Calu3 (cell line): ENCODE data around the gene MRTO4. TPM values are rescaled to one million over a fixed set of nuclear protein-coding genes. Genes with fewer than 3 reads are reported as not detected.
"Not testable (repeated sequence)": the region's sequence is repeated elsewhere in the genome, so short reads cannot be mapped to it uniquely, and the experiment has no call there.

ENCODE experiments used
- BruUV-seq: library from RNA; stranded (reverse); fragments of 400-500 nt; replicated peaks from 2 replicates; lab custom pipeline; 2021; lab: Mats Ljungman, UMichigan
- CTCF ChIA-PET: fragments of 300-600 bp; sonication (Branson Sonifier 250); formaldehyde crosslinking; loops from one replicate; lab custom pipeline; 2022; ENCODE audit warnings: antibody characterized with exemption; lab: Charles Lee
- DNase-seq: peaks from one replicate; pipeline ENCODE4 v3.0.0; 2022
- H3K27ac Mint-ChIP-seq: one replicate; pipeline ENCODE4 v1.8.0; 2022; ENCODE audit warnings: mixed read lengths; ENCODE audit not compliant: unreplicated experiment
- H3K27me3 Mint-ChIP-seq: one replicate; pipeline ENCODE4 v1.8.0; 2022; ENCODE audit warnings: mixed read lengths; ENCODE audit not compliant: unreplicated experiment
- H3K36me3 Mint-ChIP-seq: one replicate; pipeline ENCODE4 v1.8.0; 2022; ENCODE audit warnings: mild to moderate bottlenecking, moderate library complexity, mixed read lengths; ENCODE audit not compliant: insufficient read depth, unreplicated experiment
- H3K4me1 Mint-ChIP-seq: one replicate; pipeline ENCODE4 v1.8.0; 2022; ENCODE audit warnings: mild to moderate bottlenecking, low read depth, mixed read lengths; ENCODE audit not compliant: unreplicated experiment
- H3K4me3 Mint-ChIP-seq: one replicate; pipeline ENCODE4 v1.8.0; 2022; ENCODE audit warnings: mild to moderate bottlenecking, low read depth, moderate library complexity, mixed read lengths; ENCODE audit not compliant: unreplicated experiment
- H3K9me3 Mint-ChIP-seq: one replicate; pipeline ENCODE4 v1.8.0; 2022; ENCODE audit warnings: low read depth, mixed read lengths; ENCODE audit not compliant: unreplicated experiment
- CTCF ChIP-seq: fragments of 200-600 bp; IDR thresholded peaks from one replicate; pipeline ENCODE4 v1.8.0; 2022; ENCODE audit warnings: antibody characterized with exemption; ENCODE audit not compliant: unreplicated experiment
- intact Hi-C: fragments of 100-400 bp; cut with micrococcal nuclease; formaldehyde crosslinking; loops from one replicate; pipeline ENCODE4 v1.10.0; 2022; ENCODE audit not compliant: unreplicated experiment
- total RNA-seq: library from RNA; stranded (reverse); gene quantifications from 2 replicates; pipeline ENCODE4 v1.2.3, GENCODE V29; 2022

The MRTO4 gene
- total RNA-seq, 1 experiment from 2014 or later: 37.0 TPM

GRCh38 chr1:19300211-19300610 lies 48.6 kb downstream of the MRTO4 start:
- Mint-ChIP-seq H3K27me3 (no peaks in the 10 kb centered on the region), H3K9me3 (no peaks in the 10 kb centered on the region), H3K36me3 (no peaks in the 10 kb centered on the region), H3K4me1 (no peaks in the 10 kb centered on the region), H3K4me3 (no peak overlapping the region), H3K27ac (no peak overlapping the region)
- DNase-seq: no peak
- CTCF ChIA-PET: no interaction called here
- intact Hi-C loops: no loop called here
- no TSS peak for BruUV-seq
- TF ChIP-seq CTCF: no peak

GRCh38 chr1:19304081-19304480 lies 52.5 kb downstream of the MRTO4 start:
- CTCF ChIA-PET, H3K9me3 Mint-ChIP-seq, H3K4me3 Mint-ChIP-seq, intact Hi-C loops, DNase-seq, H3K4me1 Mint-ChIP-seq, BruUV-seq, H3K27ac Mint-ChIP-seq, H3K27me3 Mint-ChIP-seq: not testable (repeated sequence)
- H3K36me3 Mint-ChIP-seq: peaks cover 10% of the 10 kb centered on the region

GRCh38 chr1:19305880-19306279 lies 54.3 kb downstream of the MRTO4 start:
- CTCF ChIA-PET: no interaction called here
- Mint-ChIP-seq H3K27ac (no peak overlapping the region), H3K36me3 (peaks cover 14% of the 10 kb centered on the region), H3K4me3 (no peak overlapping the region), H3K9me3 (no peaks in the 10 kb centered on the region), H3K4me1 (peaks cover 4% of the 10 kb centered on the region), H3K27me3 (no peaks in the 10 kb centered on the region)
- intact Hi-C loops: no loop called here
- no peak for DNase-seq
- no TSS peak for BruUV-seq
- no peak for TF ChIP-seq CTCF

GRCh38 chr1:19306941-19307340 lies 55.3 kb downstream of the MRTO4 start:
- H3K27ac Mint-ChIP-seq: no peak overlapping the region
- intact Hi-C loops: no loop called here
- no peaks in the 10 kb centered on the region for H3K27me3 Mint-ChIP-seq
- DNase-seq: no peak
- no peak for TF ChIP-seq CTCF
- no peak overlapping the region for H3K4me3 Mint-ChIP-seq
- H3K36me3 Mint-ChIP-seq: peaks cover 25% of the 10 kb centered on the region
- peaks cover 10% of the 10 kb centered on the region for H3K4me1 Mint-ChIP-seq
- BruUV-seq: no TSS peak
- CTCF ChIA-PET: no interaction called here
- no peaks in the 10 kb centered on the region for H3K9me3 Mint-ChIP-seq

- TF ChIP-seq CTCF: no peak
- no peaks in the 10 kb centered on the region for H3K27me3 Mint-ChIP-seq
- no peak overlapping the region for H3K4me3 Mint-ChIP-seq
- CTCF ChIA-PET: no interaction called here
- BruUV-seq: no TSS peak
- intact Hi-C loops: no loop called here
- H3K27ac Mint-ChIP-seq: no peak overlapping the region
- H3K4me1 Mint-ChIP-seq: peaks cover 13% of the 10 kb centered on the region
- DNase-seq: no peak
- H3K36me3 Mint-ChIP-seq: peaks cover 34% of the 10 kb centered on the region
- no peaks in the 10 kb centered on the region for H3K9me3 Mint-ChIP-seq
Measured at GRCh38 chr1:19307794-19308508, 56.3 kb downstream of the MRTO4 start.
